Regular cardiac myocyte (primary cell): ENCODE measurements around the gene SOX12. TPM values are rescaled to one million over a fixed set of nuclear protein-coding genes. Genes with fewer than 3 reads are reported as not detected.

Experiments used
- total RNA-seq: library from RNA; depleted of rRNA; stranded (reverse); fragments of >200 nt; gene quantifications from 2 replicates; pipeline ENCODE4 v1.2.3, GENCODE V29; 2014

Gene SOX12
- 2.8 and 3.6 TPM in 2 replicates for total RNA-seq

DNA sequence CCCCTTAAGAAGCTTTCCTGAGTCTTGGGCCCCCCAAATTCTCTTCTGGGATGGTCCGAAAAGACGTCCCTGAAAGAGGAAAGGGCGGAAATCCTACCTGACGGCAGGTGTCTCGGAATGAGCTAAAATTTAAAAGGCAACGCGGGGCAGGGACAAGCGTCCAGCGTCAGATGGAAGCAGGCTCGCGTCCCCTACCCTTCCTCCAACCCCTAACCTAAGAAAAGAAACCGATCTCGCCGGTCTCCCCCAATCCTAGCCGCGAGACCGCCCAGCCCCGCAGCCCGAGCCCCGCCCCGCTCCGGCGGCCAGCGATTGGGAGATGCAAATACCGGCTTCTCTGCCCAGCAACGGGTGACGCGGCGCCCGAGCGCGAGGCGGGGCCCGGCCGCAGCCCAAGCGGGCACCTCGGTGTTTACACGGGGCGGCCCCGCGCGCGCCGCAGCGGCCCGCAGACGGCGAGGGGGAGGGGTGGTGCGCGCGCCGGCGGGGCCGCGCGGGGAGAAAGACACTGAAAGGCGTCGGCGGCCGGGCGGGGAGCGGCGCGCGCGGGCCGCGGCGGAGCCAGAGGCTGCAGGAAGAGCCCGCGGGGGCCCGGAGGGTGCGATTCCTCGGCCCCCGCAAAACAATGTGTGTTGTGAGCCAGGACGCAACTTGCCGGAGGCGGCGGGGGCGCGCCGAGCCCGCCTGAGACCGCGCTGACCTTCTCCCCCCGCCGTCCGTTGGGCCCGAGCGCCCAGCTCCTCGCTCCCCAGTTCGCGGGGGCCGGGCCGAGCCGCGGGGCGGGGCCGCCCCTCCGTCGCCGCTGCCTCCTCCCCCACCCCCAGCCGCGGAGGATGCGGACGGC lies at the start of gene SOX12:
Gene SOX12 (plus strand): TSS at position 508 of the 844 bp plus-strand sequence. CDS start 373 bp downstream, outside the sequence.

GRCh38 chr20:290084-290831 lies 35.1 kb upstream of the SOX12 start, which contains the start of gene C20orf96:
TSS of gene C20orf96 (minus strand) at chr20:290750. CDS start at chr20:290610, 140 bp downstream.

GRCh38 chr20:297098-297924 lies 28.0 kb upstream of the SOX12 start, which contains the start of gene ZCCHC3:
TSS of gene ZCCHC3 (plus strand) at chr20:297570. CDS start at chr20:297587, 17 bp downstream.

GRCh38 chr20:346640-347316 lies 21.4 kb downstream of the SOX12 start, which contains the start of gene NRSN2:
TSS of gene NRSN2 (plus strand) at chr20:347111. CDS start at chr20:349644, 2,533 bp downstream.

Other genes with a start within 250 kb of the SOX12 start
- not detected in 2 replicates for gene DEFB125, start 237.9 kb upstream of the SOX12 start, total RNA-seq
- gene DEFB126, start 183.0 kb upstream of the SOX12 start, total RNA-seq = not detected in 2 replicates
- not detected in 2 replicates for gene DEFB127, start 168.1 kb upstream of the SOX12 start, total RNA-seq
- not detected in 2 replicates for gene DEFB128, start 135.8 kb upstream of the SOX12 start, total RNA-seq
- gene DEFB129, start 98.3 kb upstream of the SOX12 start, total RNA-seq = not detected in 2 replicates
- gene DEFB132, start 67.8 kb upstream of the SOX12 start, total RNA-seq = not detected in 2 replicates
- 1.2 and 2.0 TPM in 2 replicates for gene C20orf96, start 34.8 kb upstream of the SOX12 start, total RNA-seq
- gene ZCCHC3, start 28.0 kb upstream of the SOX12 start, total RNA-seq = 8.5 and 18.0 TPM in 2 replicates
- 23.8 and 31.0 TPM in 2 replicates for gene NRSN2, start 21.6 kb downstream of the SOX12 start, total RNA-seq
- gene TRIB3, start 55.2 kb downstream of the SOX12 start, total RNA-seq = 16.9 and 41.4 TPM in 2 replicates
- 62.3 and 74.6 TPM in 2 replicates for gene RBCK1, start 82.7 kb downstream of the SOX12 start, total RNA-seq
- gene TBC1D20, start 137.0 kb downstream of the SOX12 start, total RNA-seq = 32.2 and 41.4 TPM in 2 replicates
- gene CSNK2A1, start 218.2 kb downstream of the SOX12 start, total RNA-seq = 120 and 125 TPM in 2 replicates